Calu3 (cell line): ENCODE results near the gene JMJD7. TPM values are rescaled to one million over a fixed set of nuclear protein-coding genes. Genes with fewer than 3 reads are reported as not detected.

Source experiments
- BruUV-seq: library from RNA; stranded (reverse); fragments of 400-500 nt; replicated peaks from 2 replicates; lab custom pipeline; 2021; lab: Mats Ljungman, UMichigan
- CTCF ChIA-PET: fragments of 300-600 bp; sonication (Branson Sonifier 250); formaldehyde crosslinking; loops from one replicate; lab custom pipeline; 2022; ENCODE audit warnings: antibody characterized with exemption; lab: Charles Lee
- DNase-seq: peaks from one replicate; pipeline ENCODE4 v3.0.0; 2022
- H3K27ac Mint-ChIP-seq: one replicate; pipeline ENCODE4 v1.8.0; 2022; ENCODE audit warnings: mixed read lengths; ENCODE audit not compliant: unreplicated experiment
- H3K27me3 Mint-ChIP-seq: one replicate; pipeline ENCODE4 v1.8.0; 2022; ENCODE audit warnings: mixed read lengths; ENCODE audit not compliant: unreplicated experiment
- H3K36me3 Mint-ChIP-seq: one replicate; pipeline ENCODE4 v1.8.0; 2022; ENCODE audit warnings: mild to moderate bottlenecking, moderate library complexity, mixed read lengths; ENCODE audit not compliant: insufficient read depth, unreplicated experiment
- H3K4me1 Mint-ChIP-seq: one replicate; pipeline ENCODE4 v1.8.0; 2022; ENCODE audit warnings: mild to moderate bottlenecking, low read depth, mixed read lengths; ENCODE audit not compliant: unreplicated experiment
- H3K4me3 Mint-ChIP-seq: one replicate; pipeline ENCODE4 v1.8.0; 2022; ENCODE audit warnings: mild to moderate bottlenecking, low read depth, moderate library complexity, mixed read lengths; ENCODE audit not compliant: unreplicated experiment
- H3K9me3 Mint-ChIP-seq: one replicate; pipeline ENCODE4 v1.8.0; 2022; ENCODE audit warnings: low read depth, mixed read lengths; ENCODE audit not compliant: unreplicated experiment
- intact Hi-C: fragments of 100-400 bp; cut with micrococcal nuclease; formaldehyde crosslinking; loops from one replicate; pipeline ENCODE4 v1.10.0; 2022; ENCODE audit not compliant: unreplicated experiment
- total RNA-seq: library from RNA; stranded (reverse); gene quantifications from 2 replicates; pipeline ENCODE4 v1.2.3, GENCODE V29; 2022
- TF ChIP-seq, protein P1 (sequence below): fragments of 200-600 bp; IDR thresholded peaks from one replicate; pipeline ENCODE4 v1.8.0; 2022; ENCODE audit warnings: antibody characterized with exemption; ENCODE audit not compliant: unreplicated experiment

Gene JMJD7
- total RNA-seq, 1 experiment from 2014 or later: 9.4 TPM

- H3K4me1 Mint-ChIP-seq: no peaks in the 10 kb centered on the region
- no TSS peak for BruUV-seq
- CTCF ChIA-PET: interaction anchor here (0.6 kb wide), 1 partner anchor 31 kb away, joined by 3 read pairs; no protein-coding TSS in a partner anchor
- H3K27ac Mint-ChIP-seq: no peak overlapping the region
- H3K36me3 Mint-ChIP-seq: no peaks in the 10 kb centered on the region
- peaks cover 43% of the 10 kb centered on the region for H3K27me3 Mint-ChIP-seq
- TF ChIP-seq, protein P1, sequence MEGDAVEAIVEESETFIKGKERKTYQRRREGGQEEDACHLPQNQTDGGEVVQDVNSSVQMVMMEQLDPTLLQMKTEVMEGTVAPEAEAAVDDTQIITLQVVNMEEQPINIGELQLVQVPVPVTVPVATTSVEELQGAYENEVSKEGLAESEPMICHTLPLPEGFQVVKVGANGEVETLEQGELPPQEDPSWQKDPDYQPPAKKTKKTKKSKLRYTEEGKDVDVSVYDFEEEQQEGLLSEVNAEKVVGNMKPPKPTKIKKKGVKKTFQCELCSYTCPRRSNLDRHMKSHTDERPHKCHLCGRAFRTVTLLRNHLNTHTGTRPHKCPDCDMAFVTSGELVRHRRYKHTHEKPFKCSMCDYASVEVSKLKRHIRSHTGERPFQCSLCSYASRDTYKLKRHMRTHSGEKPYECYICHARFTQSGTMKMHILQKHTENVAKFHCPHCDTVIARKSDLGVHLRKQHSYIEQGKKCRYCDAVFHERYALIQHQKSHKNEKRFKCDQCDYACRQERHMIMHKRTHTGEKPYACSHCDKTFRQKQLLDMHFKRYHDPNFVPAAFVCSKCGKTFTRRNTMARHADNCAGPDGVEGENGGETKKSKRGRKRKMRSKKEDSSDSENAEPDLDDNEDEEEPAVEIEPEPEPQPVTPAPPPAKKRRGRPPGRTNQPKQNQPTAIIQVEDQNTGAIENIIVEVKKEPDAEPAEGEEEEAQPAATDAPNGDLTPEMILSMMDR: no peak
- no peaks in the 10 kb centered on the region for H3K9me3 Mint-ChIP-seq
- DNase-seq: no peak
- no peak overlapping the region for H3K4me3 Mint-ChIP-seq
- intact Hi-C loops: no loop called here
Observed at GRCh38 chr15:41876007-41876406, 48.1 kb downstream of the JMJD7 start.

GRCh38 chr15:41876689-41877088 is 48.8 kb downstream of the JMJD7 start:
- TF ChIP-seq, protein P1: no peak
- intact Hi-C loops: no loop called here
- Mint-ChIP-seq H3K9me3 (no peaks in the 10 kb centered on the region), H3K4me3 (no peak overlapping the region), H3K27me3 (peaks cover 42% of the 10 kb centered on the region), H3K4me1 (no peaks in the 10 kb centered on the region), H3K36me3 (no peaks in the 10 kb centered on the region), H3K27ac (no peak overlapping the region)
- CTCF ChIA-PET: no interaction called here
- no TSS peak for BruUV-seq
- no peak for DNase-seq

GRCh38 chr15:41877631-41878354 is 49.9 kb downstream of the JMJD7 start:
- no peaks in the 10 kb centered on the region for H3K4me1 Mint-ChIP-seq
- no peak overlapping the region for H3K4me3 Mint-ChIP-seq
- CTCF ChIA-PET: no interaction called here
- TF ChIP-seq, protein P1: no peak
- DNase-seq: no peak
- peaks cover 31% of the 10 kb centered on the region for H3K27me3 Mint-ChIP-seq
- H3K27ac Mint-ChIP-seq: no peak overlapping the region
- no TSS peak for BruUV-seq
- intact Hi-C loops: no loop called here
- H3K36me3 Mint-ChIP-seq: no peaks in the 10 kb centered on the region
- no peaks in the 10 kb centered on the region for H3K9me3 Mint-ChIP-seq

- H3K27ac Mint-ChIP-seq: no peak overlapping the region
- intact Hi-C loops: no loop called here
- H3K27me3 Mint-ChIP-seq: peaks cover 26% of the 10 kb centered on the region
- CTCF ChIA-PET: no interaction called here
- DNase-seq: no peak
- TF ChIP-seq, protein P1: no peak
- no peaks in the 10 kb centered on the region for H3K36me3 Mint-ChIP-seq
- BruUV-seq: no TSS peak
- no peaks in the 10 kb centered on the region for H3K9me3 Mint-ChIP-seq
- H3K4me3 Mint-ChIP-seq: no peak overlapping the region
- H3K4me1 Mint-ChIP-seq: no peaks in the 10 kb centered on the region
Observed at GRCh38 chr15:41878355-41878699, 50.4 kb downstream of the JMJD7 start.
